ENCODE data around the gene EFNA1.

- TF ChIP-seq CTCF (IDR thresholded peaks at IDR 0.05; ENCODE audit: low read depth, low read length) (peak; percentile 82), MAX (IDR thresholded peaks at IDR 0.05; ENCODE audit: low read depth, low read length) (no peak; the same call in 1 of the 2 replicates), POLR2A (IDR thresholded peaks at IDR 0.05; ENCODE audit: extremely low read depth, insufficient read length) (peak; percentile 55)
These were observed 42.8 kb upstream of the EFNA1 start for GRCh38 chr1:155084722-155085503.
